Tibial nerve (tissue), 4 donors: ENCODE measurements around the gene LEF1.

Experiments
- CTCF ChIP-seq, 5 experiments: fragments of 200-600 bp in 3 of 5; fragments of 450-650 bp in 2 of 5; sonication (generic) in 3 of 5; IDR thresholded peaks; one replicate each; pipeline ENCODE4 v1.5.1; 2016 to 2019; ENCODE audit warnings: antibody characterized with exemption in 5 of 5, mild to moderate bottlenecking in 3 of 5, moderate library complexity in 2 of 5
- EP300 ChIP-seq, 2 donors: sonication (generic); formaldehyde crosslinking; IDR thresholded peaks; one replicate each; pipeline ENCODE4 v1.6.1; 2017; ENCODE audit warnings: antibody characterized with exemption in 2 of 2, mild to moderate bottlenecking in 1 of 2
- POLR2A ChIP-seq, 2 donors: fragments of 450-650 bp; IDR thresholded peaks; one replicate each; pipeline ENCODE4 v1.6.1; 2017; ENCODE audit warnings: antibody characterized with exemption in 2 of 2, mild to moderate bottlenecking in 2 of 2, moderate library complexity in 2 of 2

GRCh38 chr4:108159845-108160244, 8.9 kb downstream of the LEF1 start:
- TF ChIP-seq CTCF (IDR thresholded peaks at IDR 0.05) (no peak), POLR2A (IDR thresholded peaks at IDR 0.05) (no peak), EP300 (IDR thresholded peaks at IDR 0.05) (no peak)
